GM18951 (cell line): ENCODE data around the gene PHF20.
"Not testable (repeated sequence)": the region's sequence is repeated elsewhere in the genome, so short reads cannot be mapped to it uniquely, and the experiment has no call there.

Experiments used
- POLR2A ChIP-seq: IDR thresholded peaks from 4 replicates; pipeline ENCODE4 v1.6.1; 2011; ENCODE audit warnings: mild to moderate bottlenecking; ENCODE audit not compliant: insufficient read length, insufficient read depth; ENCODE audit errors: extremely low read depth
- in situ Hi-C: fragments of 300-500 bp; cut with MboI; formaldehyde crosslinking; loops from one replicate; pipeline ENCODE4 v1.12.0; 2022; ENCODE audit warnings: low sequenced_read_pairs, mixed read lengths, inconsistent platforms; ENCODE audit not compliant: unreplicated experiment

Gene PHF20

GRCh38 chr20:35908007-35908406 is 136.2 kb downstream of the PHF20 start:
- TF ChIP-seq POLR2A = no peak

GRCh38 chr20:35909176-35909575 is 137.4 kb downstream of the PHF20 start:
- in situ Hi-C loops = no loop called here
- no peak for TF ChIP-seq POLR2A

More at GRCh38 chr20:35908007-35908406, 136.2 kb downstream of the PHF20 start:
- in situ Hi-C loops = no loop called here

GRCh38 chr20:35909796-35910195 is 138.0 kb downstream of the PHF20 start:
- TF ChIP-seq POLR2A = no peak
- in situ Hi-C loops = no loop called here

- in situ Hi-C loops = no loop called here
These were observed 138.4 kb downstream of the PHF20 start for GRCh38 chr20:35910254-35910653.

GRCh38 chr20:35912881-35913280 is 141.1 kb downstream of the PHF20 start:
- in situ Hi-C loops = no loop called here
- TF ChIP-seq POLR2A = no peak

More at GRCh38 chr20:35910254-35910653, 138.4 kb downstream of the PHF20 start:
- TF ChIP-seq POLR2A = no peak

- TF ChIP-seq POLR2A = no peak
- in situ Hi-C loops = no loop called here
These were observed 145.3 kb downstream of the PHF20 start for GRCh38 chr20:35917077-35917476.

- TF ChIP-seq POLR2A = no peak
- in situ Hi-C loops = no loop called here
These were observed 146.2 kb downstream of the PHF20 start for GRCh38 chr20:35918021-35918420.

- TF ChIP-seq POLR2A = no peak
- in situ Hi-C loops = no loop called here
These were observed 148.7 kb downstream of the PHF20 start for GRCh38 chr20:35920523-35920922.

GRCh38 chr20:35929301-35929700 is 157.5 kb downstream of the PHF20 start:
- in situ Hi-C loops = no loop called here

GRCh38 chr20:35934050-35934449 is 162.2 kb downstream of the PHF20 start:
- in situ Hi-C loops = no loop called here
- no peak for TF ChIP-seq POLR2A

More at GRCh38 chr20:35929301-35929700, 157.5 kb downstream of the PHF20 start:
- no peak for TF ChIP-seq POLR2A

- TF ChIP-seq POLR2A = no peak
- in situ Hi-C loops = no loop called here
These were observed 167.4 kb downstream of the PHF20 start for GRCh38 chr20:35939264-35939663.

GRCh38 chr20:35941620-35942019 is 169.8 kb downstream of the PHF20 start:
- no peak for TF ChIP-seq POLR2A
- in situ Hi-C loops = no loop called here

GRCh38 chr20:35942243-35942642 is 170.4 kb downstream of the PHF20 start:
- no peak for TF ChIP-seq POLR2A
- in situ Hi-C loops = no loop called here

- in situ Hi-C loops = no loop called here
- no peak for TF ChIP-seq POLR2A
These were observed 175.7 kb downstream of the PHF20 start for GRCh38 chr20:35947489-35947888.

- in situ Hi-C loops = no loop called here
- no peak for TF ChIP-seq POLR2A
These were observed 176.1 kb downstream of the PHF20 start for GRCh38 chr20:35947907-35948306.

- in situ Hi-C loops = no loop called here
- no peak for TF ChIP-seq POLR2A
These were observed 178.3 kb downstream of the PHF20 start for GRCh38 chr20:35950093-35950492.

GRCh38 chr20:35952080-35952479 is 180.3 kb downstream of the PHF20 start:
- in situ Hi-C loops = not testable (repeated sequence)
